Stimulated activated CD8-positive, alpha-beta memory T cell treated with anti-CD3 and anti-CD28 coated beads, Interleukin-7, amount 100 ng/mL, for 4 hours (primary cell): ENCODE results near the gene NTM.

Source experiments
- DNase-seq, 2 donors: peaks; one replicate each; pipeline ENCODE4 v3.0.0-alpha.2; 2020; ENCODE audit warnings: low read depth in 2 of 2

The NTM gene

GRCh38 chr11:131864228-131864627, 493.8 kb downstream of the NTM start:
- DNase-seq, result no peak

GRCh38 chr11:131865860-131866259, 495.4 kb downstream of the NTM start:
- DNase-seq, result no peak

GRCh38 chr11:131866535-131867400, 496.4 kb downstream of the NTM start:
- DNase-seq, result no peak

- DNase-seq, result no peak
These were observed 497.2 kb downstream of the NTM start for GRCh38 chr11:131867457-131868257.

GRCh38 chr11:131868629-131869507, 498.5 kb downstream of the NTM start:
- DNase-seq, result no peak

- DNase-seq, result no peak
These were observed 499.9 kb downstream of the NTM start for GRCh38 chr11:131870305-131870704.

GRCh38 chr11:131871006-131871405, 500.6 kb downstream of the NTM start:
- DNase-seq, result no peak

GRCh38 chr11:131874070-131874469, 503.7 kb downstream of the NTM start:
- DNase-seq, result no peak

- DNase-seq, result no peak
These were observed 505.2 kb downstream of the NTM start for GRCh38 chr11:131875611-131876010.

GRCh38 chr11:131877246-131877942, 507.0 kb downstream of the NTM start:
- DNase-seq, result no peak

- DNase-seq, result no peak
These were observed 509.9 kb downstream of the NTM start for GRCh38 chr11:131880316-131880715.

- no peak for DNase-seq
These were observed 510.6 kb downstream of the NTM start for GRCh38 chr11:131880976-131881375.

- DNase-seq, result no peak
These were observed 512.9 kb downstream of the NTM start for GRCh38 chr11:131883332-131883731.

- DNase-seq, result no peak
These were observed 514.2 kb downstream of the NTM start for GRCh38 chr11:131884461-131885073.

GRCh38 chr11:131885431-131885830, 515.0 kb downstream of the NTM start:
- DNase-seq, result no peak

GRCh38 chr11:131886201-131886600, 515.8 kb downstream of the NTM start:
- DNase-seq, result no peak

- no peak for DNase-seq
These were observed 517.9 kb downstream of the NTM start for GRCh38 chr11:131888230-131888855.

GRCh38 chr11:131889146-131889577, 518.7 kb downstream of the NTM start:
- no peak for DNase-seq

- no peak for DNase-seq
These were observed 519.6 kb downstream of the NTM start for GRCh38 chr11:131889760-131890581.
